Hypothalamus (tissue), 51 donors: ENCODE data around the gene URGCP.
"Not testable (repeated sequence)": the region's sequence is repeated elsewhere in the genome, so short reads cannot be mapped to it uniquely, and the experiment has no call there.

Experiments used
- DNase-seq, 51 donors: peaks; one replicate each; lab custom pipeline; 2025; lab: John Stamatoyannopoulos, UW

The URGCP gene

DNA sequence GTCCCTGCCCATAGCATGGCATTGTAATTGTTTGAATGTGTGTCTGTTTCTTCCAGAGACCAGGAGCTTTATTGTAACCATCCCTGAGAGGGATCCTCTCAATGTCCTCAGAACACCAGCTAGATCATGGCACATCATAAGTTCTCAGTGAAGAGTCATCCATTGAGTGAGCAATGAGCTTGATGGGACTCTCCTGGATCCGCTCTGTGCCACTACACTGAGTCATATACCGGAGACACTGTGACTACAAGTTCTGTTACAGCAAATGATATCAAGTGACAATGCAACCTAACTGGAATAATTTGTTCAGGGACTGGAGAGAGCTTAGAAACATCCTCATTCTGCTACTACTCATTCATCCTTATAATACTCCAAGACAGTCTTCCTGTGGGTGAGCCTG lies 62.1 kb downstream of the URGCP start:
- DNase-seq: no peak

DNA sequence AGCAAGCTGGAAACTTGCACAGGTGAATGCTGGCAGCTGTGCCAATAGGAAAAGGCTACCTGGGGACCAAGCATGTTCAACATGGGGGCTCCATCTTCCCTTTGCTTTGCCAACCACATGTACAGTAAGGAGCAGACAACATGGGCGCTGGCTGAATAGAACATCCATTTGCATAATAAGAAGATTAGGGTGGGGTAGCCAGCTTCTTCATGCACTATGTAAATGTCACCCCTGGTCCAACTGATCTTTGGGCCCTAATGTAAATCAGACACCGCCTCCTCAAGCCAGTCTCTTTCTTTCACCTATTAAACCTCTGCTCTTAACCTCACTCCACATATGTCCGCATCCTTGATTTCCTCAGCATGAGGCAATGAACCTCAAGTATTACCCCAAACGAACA lies 63.1 kb downstream of the URGCP start:
- no peak for DNase-seq

DNA sequence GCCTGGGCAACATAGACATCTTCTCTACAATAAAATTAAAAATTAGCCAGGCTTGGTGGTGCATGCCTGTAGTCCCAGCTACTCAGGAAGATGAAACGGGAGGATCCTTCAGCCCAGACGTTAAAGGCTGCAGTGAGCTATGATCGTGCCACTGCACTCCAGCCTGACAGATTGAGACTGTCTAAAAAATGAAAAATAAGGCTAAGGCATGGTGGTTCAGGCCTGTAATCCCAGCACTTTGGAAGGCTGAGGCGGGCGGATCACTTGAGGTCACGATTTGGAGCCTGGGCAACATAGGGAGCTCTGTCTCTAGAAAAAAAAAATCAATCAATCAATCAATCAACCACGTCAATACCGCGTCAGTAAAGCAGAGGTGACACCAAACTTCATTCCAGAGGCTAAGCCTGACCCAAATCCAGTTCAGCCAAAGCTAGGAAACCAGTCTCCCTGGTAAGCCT lies 68.2 kb downstream of the URGCP start:
- DNase-seq: no peak

DNA sequence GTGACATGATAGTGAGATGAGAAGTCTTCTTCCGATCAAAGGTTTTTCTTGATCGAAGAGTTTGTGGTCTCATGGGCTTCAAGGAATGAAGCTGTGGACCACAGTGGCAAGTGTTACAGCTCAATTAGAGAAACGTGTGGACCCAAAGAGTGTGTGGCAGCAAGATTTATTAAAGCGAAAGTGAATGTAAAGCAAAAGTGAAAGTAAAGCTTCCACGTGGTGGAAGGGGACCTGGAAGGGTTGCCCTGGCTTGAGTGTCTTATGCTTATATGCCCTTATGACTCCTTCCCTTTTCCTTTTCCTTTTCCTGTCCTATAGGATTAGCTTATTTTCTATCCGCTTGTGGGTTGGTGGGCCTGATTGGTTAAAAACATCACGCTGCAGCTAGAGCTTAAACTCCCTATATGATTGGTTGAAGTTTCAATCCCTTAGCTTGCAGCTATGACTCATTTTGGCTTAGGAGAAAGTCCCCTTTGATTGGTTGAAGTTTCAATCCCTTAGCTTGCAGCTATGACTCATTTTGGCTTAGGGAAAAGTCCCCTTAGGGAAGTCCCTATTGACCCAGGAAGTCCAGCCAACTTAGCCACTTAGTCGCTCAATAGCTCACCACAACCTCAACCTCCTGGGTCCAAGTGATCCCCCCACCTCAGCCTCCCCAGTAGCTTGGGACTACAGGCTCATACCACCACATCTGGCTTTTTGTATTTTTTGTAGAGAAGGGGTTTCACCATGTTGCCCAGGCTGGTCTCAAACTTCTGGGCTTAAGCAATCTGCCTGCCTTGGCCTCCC lies 71.7 kb downstream of the URGCP start:
- DNase-seq: no peak

DNA sequence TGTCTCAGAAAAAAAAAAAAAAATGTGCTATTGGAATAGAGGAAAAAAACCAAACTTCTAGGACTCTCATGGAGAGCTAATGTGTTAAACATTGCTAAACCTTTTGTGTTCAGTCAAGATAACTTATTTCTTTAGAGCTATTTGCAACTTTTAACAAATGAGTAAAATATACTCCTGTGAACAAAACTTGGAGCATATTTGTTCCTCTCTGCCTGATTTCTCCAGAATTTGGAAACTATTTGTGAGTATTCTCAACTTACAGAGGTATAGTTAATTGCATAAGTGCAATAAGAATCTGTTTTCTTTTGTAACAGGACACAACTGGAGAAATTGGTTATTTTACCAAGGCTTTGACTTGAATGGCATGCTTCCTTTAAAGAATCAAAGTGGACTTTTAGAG lies 75.5 kb downstream of the URGCP start:
- DNase-seq: not testable (repeated sequence)
